ENCODE results near the gene CDYL2. TPM values are rescaled to one million over a fixed set of nuclear protein-coding genes. Genes with fewer than 3 reads are reported as not detected.

CDYL2 gene
- total RNA-seq, 6 donors from 2014 or later = 6.0 to 16.7 (median 8.0) TPM

GRCh38 chr16:80631581-80631980 lies 172.8 kb downstream of the CDYL2 start:
- 91 to 97% methylated on average over 3 of the region's 3 CpGs for WGBS, 2 donors
- Histone ChIP-seq H3K27me3 (no peaks in the 10 kb centered on the region), H3K27ac (no peak overlapping the region), H3K4me1 (no peaks in the 10 kb centered on the region), H3K9me3 (peaks cover 0 to 7% (median 5%) of the 10 kb centered on the region in 4 donors), H3K4me3 (no peak overlapping the region), H3K36me3 (peaks cover 0 to 8% (median 0%) of the 10 kb centered on the region in 4 donors)
- TF ChIP-seq, protein P1, sequence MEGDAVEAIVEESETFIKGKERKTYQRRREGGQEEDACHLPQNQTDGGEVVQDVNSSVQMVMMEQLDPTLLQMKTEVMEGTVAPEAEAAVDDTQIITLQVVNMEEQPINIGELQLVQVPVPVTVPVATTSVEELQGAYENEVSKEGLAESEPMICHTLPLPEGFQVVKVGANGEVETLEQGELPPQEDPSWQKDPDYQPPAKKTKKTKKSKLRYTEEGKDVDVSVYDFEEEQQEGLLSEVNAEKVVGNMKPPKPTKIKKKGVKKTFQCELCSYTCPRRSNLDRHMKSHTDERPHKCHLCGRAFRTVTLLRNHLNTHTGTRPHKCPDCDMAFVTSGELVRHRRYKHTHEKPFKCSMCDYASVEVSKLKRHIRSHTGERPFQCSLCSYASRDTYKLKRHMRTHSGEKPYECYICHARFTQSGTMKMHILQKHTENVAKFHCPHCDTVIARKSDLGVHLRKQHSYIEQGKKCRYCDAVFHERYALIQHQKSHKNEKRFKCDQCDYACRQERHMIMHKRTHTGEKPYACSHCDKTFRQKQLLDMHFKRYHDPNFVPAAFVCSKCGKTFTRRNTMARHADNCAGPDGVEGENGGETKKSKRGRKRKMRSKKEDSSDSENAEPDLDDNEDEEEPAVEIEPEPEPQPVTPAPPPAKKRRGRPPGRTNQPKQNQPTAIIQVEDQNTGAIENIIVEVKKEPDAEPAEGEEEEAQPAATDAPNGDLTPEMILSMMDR (IDR thresholded peaks at IDR 0.05) = no peak
- TF ChIP-seq POLR2AphosphoS5 (IDR thresholded peaks at IDR 0.05) (no peak), POLR2A (IDR thresholded peaks at IDR 0.05) (no peak), EP300 (IDR thresholded peaks at IDR 0.05) (no peak)
- DNase-seq = no peak
- no peak for ATAC-seq (ENCODE audit: low FRiP score in 2 of 2)

DNA sequence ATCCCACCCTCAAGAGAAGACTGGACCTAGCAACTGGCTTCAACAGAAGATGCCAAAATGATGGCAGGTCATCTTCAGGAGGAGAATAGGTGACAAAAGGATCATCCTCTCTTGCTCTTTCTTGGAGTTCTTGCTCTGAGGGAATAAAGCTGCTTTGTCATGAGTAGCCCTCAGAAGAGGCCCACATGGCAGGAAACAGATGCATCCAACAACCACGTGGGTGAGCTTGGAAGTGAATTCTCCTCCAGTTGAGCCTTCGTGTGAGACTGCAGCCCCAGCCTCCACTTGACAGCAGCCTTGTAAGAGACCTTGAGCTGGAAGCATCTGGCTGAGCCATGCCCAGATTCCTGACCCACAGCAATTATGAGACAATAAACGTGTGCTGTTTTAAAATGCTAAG lies 176.1 kb downstream of the CDYL2 start:
- Histone ChIP-seq H3K9me3 (no peaks in the 10 kb centered on the region), H3K36me3 (peaks cover 0 to 8% (median 0%) of the 10 kb centered on the region in 4 donors), H3K4me1 (no peaks in the 10 kb centered on the region), H3K27ac (no peak overlapping the region), H3K4me3 (no peak overlapping the region), H3K27me3 (no peaks in the 10 kb centered on the region)
- ATAC-seq (ENCODE audit: low FRiP score in 2 of 2) (no peak), DNase-seq (no peak)
- WGBS, 2 donors = 77 to 91% methylated on average over 2 to 3 of the region's 3 CpGs
- no peak for TF ChIP-seq EP300 (IDR thresholded peaks at IDR 0.05)
- TF ChIP-seq POLR2AphosphoS5 (IDR thresholded peaks at IDR 0.05) = no peak
- TF ChIP-seq POLR2A (IDR thresholded peaks at IDR 0.05) = no peak
- TF ChIP-seq, protein P1 (IDR thresholded peaks at IDR 0.05) = no peak

GRCh38 chr16:80627108-80627507 lies 177.3 kb downstream of the CDYL2 start:
- DNase-seq (no peak), ATAC-seq (ENCODE audit: low FRiP score in 2 of 2) (no peak)
- TF ChIP-seq POLR2AphosphoS5 (IDR thresholded peaks at IDR 0.05) (no peak), EP300 (IDR thresholded peaks at IDR 0.05) (no peak), POLR2A (IDR thresholded peaks at IDR 0.05) (no peak)
- TF ChIP-seq, protein P1 (IDR thresholded peaks at IDR 0.05) = no peak
- Histone ChIP-seq H3K4me1 (no peaks in the 10 kb centered on the region), H3K9me3 (no peaks in the 10 kb centered on the region), H3K27me3 (no peaks in the 10 kb centered on the region), H3K27ac (no peak overlapping the region), H3K36me3 (peaks cover 0 to 3% (median 0%) of the 10 kb centered on the region in 4 donors), H3K4me3 (no peak overlapping the region)
- 73 to 91% methylated on average over 1 of the region's 1 CpG for WGBS, 2 donors

DNA sequence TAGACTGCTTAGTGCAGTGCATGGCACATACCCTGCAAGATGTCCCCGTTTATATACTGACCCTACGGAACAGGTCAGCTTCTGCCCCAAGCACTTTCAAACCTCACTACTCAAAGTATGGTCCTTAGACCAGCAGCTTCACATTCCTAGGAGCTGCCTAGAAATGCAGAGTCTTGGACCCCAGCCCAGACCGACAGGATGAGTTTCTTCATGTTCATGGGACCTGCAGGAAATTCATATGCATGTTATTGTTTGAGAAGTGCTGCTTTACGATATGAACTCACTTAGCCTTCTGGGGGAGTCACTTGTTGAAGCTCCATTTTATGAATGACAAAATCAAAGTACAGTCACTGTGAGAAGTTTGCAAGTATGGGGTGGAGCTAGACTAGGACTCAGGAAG lies 181.0 kb downstream of the CDYL2 start:
- H3K36me3 ChIP-seq = no peaks in the 10 kb centered on the region
- no peak for DNase-seq
- ATAC-seq (ENCODE audit: low FRiP score in 2 of 2) = no peak
- TF ChIP-seq EP300 (IDR thresholded peaks at IDR 0.05) (no peak), POLR2AphosphoS5 (IDR thresholded peaks at IDR 0.05) (no peak), POLR2A (IDR thresholded peaks at IDR 0.05) (no peak)
- TF ChIP-seq, protein P1 (IDR thresholded peaks at IDR 0.05) = no peak
- H3K4me1 ChIP-seq = no peaks in the 10 kb centered on the region
- no peak overlapping the region for H3K27ac ChIP-seq
- no peaks in the 10 kb centered on the region for H3K9me3 ChIP-seq
- H3K4me3 ChIP-seq = no peak overlapping the region
- WGBS, 2 donors = 67 to 71% methylated on average over 4 of the region's 4 CpGs
- H3K27me3 ChIP-seq = no peaks in the 10 kb centered on the region

GRCh38 chr16:80622007-80622406 lies 182.4 kb downstream of the CDYL2 start:
- H3K4me1 ChIP-seq = no peaks in the 10 kb centered on the region
- no peaks in the 10 kb centered on the region for H3K9me3 ChIP-seq
- TF ChIP-seq, protein P1 (IDR thresholded peaks at IDR 0.05) = no peak
- TF ChIP-seq POLR2A (IDR thresholded peaks at IDR 0.05) = no peak
- TF ChIP-seq EP300 (IDR thresholded peaks at IDR 0.05) = no peak
- no peak for TF ChIP-seq POLR2AphosphoS5 (IDR thresholded peaks at IDR 0.05)
- no peak overlapping the region for H3K4me3 ChIP-seq
- no peak for DNase-seq
- no peaks in the 10 kb centered on the region for H3K36me3 ChIP-seq
- WGBS, 2 donors = 87 to 90% methylated on average over 3 of the region's 3 CpGs
- ATAC-seq (ENCODE audit: low FRiP score in 2 of 2) = no peak
- no peaks in the 10 kb centered on the region for H3K27me3 ChIP-seq
- H3K27ac ChIP-seq = no peak overlapping the region
